Measurements from ENCODE around the gene TLR8. TPM values are rescaled to one million over a fixed set of nuclear protein-coding genes. Genes with fewer than 3 reads are reported as not detected.
"Not testable (repeated sequence)": the region's sequence is repeated elsewhere in the genome, so short reads cannot be mapped to it uniquely, and the experiment has no call there.

Gene TLR8
- total and polyA plus RNA-seq, 2 of the 4 experiments (the other 2 are of a cell fraction): not detected

DNA sequence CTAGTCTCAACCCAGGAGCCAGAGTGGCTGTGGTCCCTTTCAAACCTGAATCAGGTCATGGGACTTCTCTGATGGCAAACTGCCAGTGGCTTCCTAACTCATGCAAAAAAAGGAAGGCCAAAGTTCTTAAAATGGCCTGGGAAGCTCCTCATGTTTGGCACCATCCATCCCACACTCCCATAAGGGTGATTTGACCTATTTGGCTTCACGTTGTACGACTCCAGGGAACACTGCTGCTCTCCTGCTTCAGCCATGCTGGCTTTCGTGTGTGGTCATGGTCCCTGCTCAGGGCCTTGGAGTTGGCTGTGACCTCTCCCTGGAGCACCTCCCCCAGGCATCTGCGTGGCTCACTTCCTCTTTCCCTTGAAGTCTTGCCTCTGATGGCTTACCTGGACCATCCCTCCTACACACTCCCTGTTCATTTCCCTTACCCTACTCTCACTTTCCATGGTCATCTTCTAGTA lies 55.7 kb downstream of the TLR8 start:
- ChIA-PET POLR2A (ENCODE audit: unreplicated experiment) (no interaction called here), CTCF (no interaction called here)
- Histone ChIP-seq H3K9ac (ENCODE audit: low read depth, low read length) (no peak overlapping the region), H3K27ac (ENCODE audit: insufficient read depth, low read length) (no peak overlapping the region), H2AK9ac (replicated peaks; ENCODE audit: low read depth, low read length, poor library complexity) (peak overlapping the region; percentile 44), H3K4me3 (ENCODE audit: insufficient read depth, low read depth, low read length) (no peak overlapping the region), H3K4me1 (ENCODE audit: control insufficient read depth, insufficient read depth, low read length) (peaks cover 2% of the 10 kb centered on the region; the same call in 1 of the 2 replicates), H3K4me2 (ENCODE audit: low read depth, low read length) (no peak overlapping the region), H3K14ac (replicated peaks; ENCODE audit: low read depth, low read length) (no peak overlapping the region), H3K4ac (ENCODE audit: low read depth, low read length) (no peak overlapping the region), H4K8ac (ENCODE audit: low read depth in 2 of 2, low read length in 2 of 2) (no peak overlapping the region), H4K91ac (ENCODE audit: insufficient read depth, low read depth, low read length) (no peak overlapping the region), H2BK5ac (ENCODE audit: low read depth, low read length, poor library complexity, severe bottlenecking) (no peak overlapping the region), H3K23ac (ENCODE audit: low read depth, low read length) (no peak overlapping the region), H2BK20ac (ENCODE audit: low read depth, low read length) (no peak overlapping the region), H3K79me1 (ENCODE audit: low read depth in 1 of 2, low read length in 2 of 2) (no peaks in the 10 kb centered on the region), H3K27me3 (ENCODE audit: control insufficient read depth, insufficient read depth, low read length) (no peaks in the 10 kb centered on the region), H3K9me1 (ENCODE audit: insufficient read depth, low read length) (no peaks in the 10 kb centered on the region), H4K20me1 (ENCODE audit: insufficient read depth, low read length) (no peaks in the 10 kb centered on the region), H3K9me3 (ENCODE audit: control insufficient read depth, insufficient read depth, low read length) (no peaks in the 10 kb centered on the region), H2BK15ac (ENCODE audit: low read depth, low read length) (no peak overlapping the region), H4K5ac (ENCODE audit: low read depth, low read length) (no peak overlapping the region), H3K36me3 (ENCODE audit: control insufficient read depth, insufficient read depth, low read length) (no peaks in the 10 kb centered on the region), H3K56ac (ENCODE audit: extremely low read depth, insufficient read depth, low read length) (no peak overlapping the region), H3K18ac (ENCODE audit: low read depth, low read length) (no peak overlapping the region), H2AK5ac (ENCODE audit: low read depth, low read length) (no peak overlapping the region; the same call in 1 of the 2 replicates), H2AFZ (replicated peaks; ENCODE audit: low read length, poor library complexity) (peak overlapping the region; percentile 5), H2BK120ac (ENCODE audit: low read depth, low read length) (no peak overlapping the region)
- dilution Hi-C loops (cut with HindIII; ENCODE audit: low sequenced_read_pairs, unreplicated experiment): no loop called here
- ATAC-seq (ENCODE audit: low read depth) (no peak), DNase-seq (no peak)
- WGBS, 2 experiments (ENCODE audit: extremely low coverage in 2 of 2, insufficient read length in 1 of 2): 58% methylated on average over 3 of the region's 4 CpGs; no CpG with 5 or more reads in 1 of the 2 experiments
- TF ChIP-seq CTCF (conservative IDR thresholded peaks at IDR 0.05; ENCODE audit: low read depth, low read length): no peak
- TF ChIP-seq MAZ (IDR thresholded peaks at IDR 0.05; ENCODE audit: borderline replicate concordance, low read depth, low read length): no peak
- no peak for TF ChIP-seq MAFK (IDR thresholded peaks at IDR 0.05; ENCODE audit: low read depth, low read length)
- intact Hi-C loops (cut with micrococcal nuclease): no loop called here
- in situ Hi-C loops (cut with MboI; ENCODE audit: low sequenced_read_pairs): loop anchor here (10.0 to 25.0 kb wide), 3 partner anchors 523 to 1075 kb away; partner anchors contain the start of genes GEMIN8, OFD1 and TRAPPC2
- BruUV-seq (replicated peaks): no TSS peak

DNA sequence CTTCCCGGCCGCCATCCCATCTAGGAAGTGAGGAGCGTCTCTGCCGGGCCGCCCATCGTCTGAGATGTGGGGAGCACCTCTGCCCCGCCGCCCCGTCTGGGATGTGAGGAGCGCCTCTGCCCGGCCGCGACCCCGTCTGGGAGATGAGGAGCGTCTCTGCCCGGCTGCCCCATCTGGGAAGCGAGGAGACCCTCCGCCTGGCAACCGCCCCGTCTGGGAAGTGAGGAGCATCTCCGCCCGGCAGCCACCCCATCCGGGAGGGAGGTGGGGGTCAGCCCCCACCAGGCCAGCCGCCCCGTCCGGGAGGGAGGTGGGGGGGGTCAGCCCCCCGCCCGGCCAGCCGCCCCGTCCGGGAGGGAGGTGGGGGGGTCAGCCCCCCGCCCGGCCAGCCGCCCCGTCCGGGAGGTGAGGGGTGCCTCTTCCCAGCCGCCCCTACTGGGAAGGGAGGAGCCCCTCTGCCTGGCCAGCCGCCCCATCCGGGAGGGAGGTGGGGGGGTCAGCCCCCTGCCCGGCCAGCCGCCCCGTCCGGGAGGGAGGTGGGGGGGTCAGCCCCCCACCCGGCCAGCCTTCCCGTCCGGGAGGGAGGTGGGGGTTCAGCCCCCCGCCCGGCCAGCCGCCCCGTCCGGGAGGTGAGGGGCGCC lies 56.9 kb downstream of the TLR8 start:
- H2AK5ac ChIP-seq (ENCODE audit: low read depth, low read length); H3K14ac ChIP-seq (replicated peaks; ENCODE audit: low read depth, low read length); H3K36me3 ChIP-seq (ENCODE audit: control insufficient read depth, insufficient read depth, low read length); DNase-seq; H3K4me2 ChIP-seq (ENCODE audit: low read depth, low read length); H3K4me1 ChIP-seq (ENCODE audit: control insufficient read depth, insufficient read depth, low read length); H3K23ac ChIP-seq (ENCODE audit: low read depth, low read length); H3K9me3 ChIP-seq (ENCODE audit: control insufficient read depth, insufficient read depth, low read length); POLR2A ChIA-PET (ENCODE audit: unreplicated experiment); H2BK120ac ChIP-seq (ENCODE audit: low read depth, low read length); H3K9ac ChIP-seq (ENCODE audit: low read depth, low read length); H3K27ac ChIP-seq (ENCODE audit: insufficient read depth, low read length); H3K27me3 ChIP-seq (ENCODE audit: control insufficient read depth, insufficient read depth, low read length); H2BK20ac ChIP-seq (ENCODE audit: low read depth, low read length); H3K4ac ChIP-seq (ENCODE audit: low read depth, low read length); ATAC-seq (ENCODE audit: low read depth); H4K8ac ChIP-seq (ENCODE audit: low read depth in 2 of 2, low read length in 2 of 2); H2BK15ac ChIP-seq (ENCODE audit: low read depth, low read length); CTCF ChIA-PET; H3K4me3 ChIP-seq (ENCODE audit: insufficient read depth, low read depth, low read length); BruUV-seq (replicated peaks); H3K9me1 ChIP-seq (ENCODE audit: insufficient read depth, low read length); H3K56ac ChIP-seq (ENCODE audit: extremely low read depth, insufficient read depth, low read length); H2AFZ ChIP-seq (replicated peaks; ENCODE audit: low read length, poor library complexity); H2AK9ac ChIP-seq (replicated peaks; ENCODE audit: low read depth, low read length, poor library complexity); dilution Hi-C loops (cut with HindIII; ENCODE audit: low sequenced_read_pairs, unreplicated experiment); H4K91ac ChIP-seq (ENCODE audit: insufficient read depth, low read depth, low read length); H2BK5ac ChIP-seq (ENCODE audit: low read depth, low read length, poor library complexity, severe bottlenecking); H4K20me1 ChIP-seq (ENCODE audit: insufficient read depth, low read length); H3K18ac ChIP-seq (ENCODE audit: low read depth, low read length); H4K5ac ChIP-seq (ENCODE audit: low read depth, low read length); H3K79me1 ChIP-seq (ENCODE audit: low read depth in 1 of 2, low read length in 2 of 2); intact Hi-C loops (cut with micrococcal nuclease): not testable (repeated sequence)
- in situ Hi-C loops (cut with MboI; ENCODE audit: low sequenced_read_pairs): loop anchor here (10.0 to 25.0 kb wide), 3 partner anchors 521 to 1074 kb away; partner anchors contain the start of genes GEMIN8, OFD1 and TRAPPC2
- no CpG with 5 or more reads among the region's 52 CpGs for WGBS, 2 experiments (ENCODE audit: extremely low coverage in 2 of 2, insufficient read length in 1 of 2)

Data from IMR-90 (cell line).